Kidney (tissue), 14 donors: Measurements from ENCODE around the gene EIF3F. TPM values are rescaled to one million over a fixed set of nuclear protein-coding genes. Genes with fewer than 3 reads are reported as not detected.

Source experiments
- DNase-seq, 5 donors: peaks; one replicate each; pipeline ENCODE4 v3.0.0-alpha.2; 2013 to 2020
- FAIRE-seq: peaks from 2 replicates; lab custom pipeline; 2012; peaks lifted over from hg19 to GRCh38; lab: Jason Lieb, UNC
- H3K27ac ChIP-seq, 2 donors: one replicate each; pipeline ENCODE4 v1.7.0; 2013; ENCODE audit warnings: low read depth in 2 of 2, low read length in 2 of 2, inconsistent platforms in 1 of 2
- H3K27me3 ChIP-seq: one replicate; pipeline ENCODE4 v1.7.1; 2013; ENCODE audit warnings: low read length, inconsistent platforms; ENCODE audit not compliant: control insufficient read depth, insufficient read depth
- H3K36me3 ChIP-seq, 3 donors: one replicate each; pipeline versions ENCODE4 v1.7.0 to v1.7.1; 2013; ENCODE audit warnings: low read length in 3 of 3, control low read depth in 1 of 3, inconsistent platforms in 1 of 3; ENCODE audit not compliant: insufficient read depth in 3 of 3, control insufficient read depth in 2 of 3
- H3K4me1 ChIP-seq, 3 donors: one replicate each; pipeline versions ENCODE4 v1.7.0 to v1.7.1; 2013; ENCODE audit warnings: low read length in 3 of 3, inconsistent platforms in 1 of 3, low read depth in 1 of 3; ENCODE audit not compliant: control insufficient read depth in 2 of 3, insufficient read depth in 2 of 3
- H3K4me3 ChIP-seq, 3 donors: one replicate each; pipeline versions ENCODE4 v1.7.0 to v1.8.1; 2013; ENCODE audit warnings: low read length in 3 of 3, control low read depth in 1 of 3, inconsistent platforms in 1 of 3
- H3K9ac ChIP-seq, 3 donors: one replicate each; pipeline versions ENCODE4 v1.7.0 to v1.7.1; 2013; ENCODE audit warnings: low read length in 3 of 3, control low read depth in 1 of 3, inconsistent platforms in 1 of 3
- H3K9me3 ChIP-seq, 3 donors: one replicate each; pipeline versions ENCODE4 v1.7.0 to v1.7.1; 2013; ENCODE audit warnings: low read length in 3 of 3, control low read depth in 1 of 3, inconsistent platforms in 1 of 3; ENCODE audit not compliant: control insufficient read depth in 2 of 3, insufficient read depth in 1 of 3
- CTCF ChIP-seq: IDR thresholded peaks from 3 replicates; pipeline ENCODE4 v1.5.1; 2012; ENCODE audit warnings: mild to moderate bottlenecking, moderate library complexity, borderline replicate concordance; ENCODE audit not compliant: insufficient read depth; ENCODE audit errors: extremely low read depth
- intact Hi-C: fragments of 100-400 bp; cut with DNase I; formaldehyde crosslinking; loops from one replicate; pipeline ENCODE4 v1.11.1; 2022
- polyA plus RNA-seq: library from polyadenylated mRNA; stranded (reverse); fragments of 350-450 nt; fragmentation: Illumina TruSeq; extraction: RNeasy Lipid Tissue Mini Kit (QIAGEN cat#74804); gene quantifications from one replicate; pipeline ENCODE4 v1.2.3, GENCODE V29; 2014; ENCODE audit warnings: low read depth, low replicate concordance; ENCODE audit not compliant: insufficient read depth
- total RNA-seq: library from RNA; stranded (reverse); fragmentation: NEBNext Ultra II Directional; extraction: Animal tissue kit (Norgen Biotek cat#: 25700); gene quantifications from one replicate; pipeline ENCODE4 v1.2.1, GENCODE V29; 2021
- donor health status: control.
- donor health status: control.
- donor health status: control.
- donor health status: control.
- donor health status: control.
- donor health status: DM: yes; HTN: yes; CAD: no.
- donor health status: Normal renal cell carcinoma (clear cell type).

The EIF3F gene
- total and polyA plus RNA-seq, 2 donors from 2014 or later = 174 to 218 TPM

- no peak overlapping the region for H3K27ac ChIP-seq
- peak in 1 of 5 donors; percentile 12 for DNase-seq
- no peak overlapping the region for H3K4me3 ChIP-seq
- intact Hi-C loops = no loop called here
- H3K9ac ChIP-seq = no peak overlapping the region
- H3K27me3 ChIP-seq = no peaks in the 10 kb centered on the region
- no peak for FAIRE-seq
- no peaks in the 10 kb centered on the region for H3K36me3 ChIP-seq
- H3K4me1 ChIP-seq = no peaks in the 10 kb centered on the region
- H3K9me3 ChIP-seq = no peaks in the 10 kb centered on the region
- TF ChIP-seq CTCF = no peak
Observed at GRCh38 chr11:8041576-8041975, 54.4 kb downstream of the EIF3F start.

GRCh38 chr11:8043756-8044155 lies 56.6 kb downstream of the EIF3F start:
- H3K9me3 ChIP-seq = no peaks in the 10 kb centered on the region
- DNase-seq (no peak), FAIRE-seq (no peak)
- H3K27ac ChIP-seq = no peak overlapping the region
- no peaks in the 10 kb centered on the region for H3K27me3 ChIP-seq
- no peaks in the 10 kb centered on the region for H3K36me3 ChIP-seq
- no peak overlapping the region for H3K4me3 ChIP-seq
- intact Hi-C loops = no loop called here
- no peaks in the 10 kb centered on the region for H3K4me1 ChIP-seq
- TF ChIP-seq CTCF = no peak
- H3K9ac ChIP-seq = no peak overlapping the region

GRCh38 chr11:8045839-8046238 lies 58.7 kb downstream of the EIF3F start:
- Histone ChIP-seq H3K27me3 (no peaks in the 10 kb centered on the region), H3K36me3 (no peaks in the 10 kb centered on the region), H3K27ac (no peak overlapping the region), H3K9ac (no peak overlapping the region), H3K4me3 (no peak overlapping the region), H3K4me1 (no peaks in the 10 kb centered on the region), H3K9me3 (no peaks in the 10 kb centered on the region)
- no peak for DNase-seq
- no peak for TF ChIP-seq CTCF
- no peak for FAIRE-seq
- intact Hi-C loops = no loop called here

- no peak overlapping the region for H3K27ac ChIP-seq
Observed at GRCh38 chr11:8047382-8047781, 60.2 kb downstream of the EIF3F start.

More at GRCh38 chr11:8047382-8047781, 60.2 kb downstream of the EIF3F start:
- intact Hi-C loops = no loop called here
- FAIRE-seq = no peak
- TF ChIP-seq CTCF = no peak
- Histone ChIP-seq H3K4me3 (no peak overlapping the region), H3K9ac (no peak overlapping the region), H3K4me1 (no peaks in the 10 kb centered on the region), H3K36me3 (no peaks in the 10 kb centered on the region), H3K9me3 (no peaks in the 10 kb centered on the region), H3K27me3 (no peaks in the 10 kb centered on the region)
- DNase-seq = no peak
